ENCODE results near the gene LIN52. TPM values are rescaled to one million over a fixed set of nuclear protein-coding genes. Genes with fewer than 3 reads are reported as not detected.

The LIN52 gene
- total RNA-seq, 4 donors from 2014 or later = 5.6 to 11.3 (median 10.8) TPM

- no peak for TF ChIP-seq CTCF (IDR thresholded peaks at IDR 0.05)
- ATAC-seq (ENCODE audit: low FRiP score) (no peak), DNase-seq (ENCODE audit: low spot score) (no peak)
Observed at GRCh38 chr14:74202113-74202512, 117.4 kb downstream of the LIN52 start.

GRCh38 chr14:74203639-74204038 is 118.9 kb downstream of the LIN52 start:
- no peak for TF ChIP-seq CTCF (IDR thresholded peaks at IDR 0.05)
- no peak for DNase-seq (ENCODE audit: low spot score)
- ATAC-seq (ENCODE audit: low FRiP score) = no peak

- no peak for ATAC-seq (ENCODE audit: low FRiP score)
- DNase-seq (ENCODE audit: low spot score) = no peak
- TF ChIP-seq CTCF (IDR thresholded peaks at IDR 0.05) = no peak
Observed at GRCh38 chr14:74204491-74204890, 119.7 kb downstream of the LIN52 start.

GRCh38 chr14:74205882-74206281 is 121.1 kb downstream of the LIN52 start:
- no peak for DNase-seq (ENCODE audit: low spot score)
- ATAC-seq (ENCODE audit: low FRiP score) = no peak
- no peak for TF ChIP-seq CTCF (IDR thresholded peaks at IDR 0.05)

- ATAC-seq (ENCODE audit: low FRiP score) = no peak
- TF ChIP-seq CTCF (IDR thresholded peaks at IDR 0.05) = no peak
- DNase-seq (ENCODE audit: low spot score) = no peak
Observed at GRCh38 chr14:74207943-74208342, 123.2 kb downstream of the LIN52 start.

- ATAC-seq (ENCODE audit: low FRiP score) (no peak), DNase-seq (ENCODE audit: low spot score) (no peak)
- TF ChIP-seq CTCF (IDR thresholded peaks at IDR 0.05) = no peak
Observed at GRCh38 chr14:74208642-74209041, 123.9 kb downstream of the LIN52 start.

GRCh38 chr14:74211945-74212580 is 127.3 kb downstream of the LIN52 start:
- DNase-seq (ENCODE audit: low spot score) (no peak), ATAC-seq (ENCODE audit: low FRiP score) (no peak)
- TF ChIP-seq CTCF (IDR thresholded peaks at IDR 0.05) = no peak

Data from omental fat pad (tissue), 4 donors.